ENCODE data around the gene ZBTB3. TPM values are rescaled to one million over a fixed set of nuclear protein-coding genes. Genes with fewer than 3 reads are reported as not detected.
A peak's percentile ranks its signal among the peaks of the same experiment; 100 is the strongest.

ZBTB3 gene
- total and polyA plus RNA-seq, 4 donors: 1.5 to 6.4 (median 4.2) TPM

DNA sequence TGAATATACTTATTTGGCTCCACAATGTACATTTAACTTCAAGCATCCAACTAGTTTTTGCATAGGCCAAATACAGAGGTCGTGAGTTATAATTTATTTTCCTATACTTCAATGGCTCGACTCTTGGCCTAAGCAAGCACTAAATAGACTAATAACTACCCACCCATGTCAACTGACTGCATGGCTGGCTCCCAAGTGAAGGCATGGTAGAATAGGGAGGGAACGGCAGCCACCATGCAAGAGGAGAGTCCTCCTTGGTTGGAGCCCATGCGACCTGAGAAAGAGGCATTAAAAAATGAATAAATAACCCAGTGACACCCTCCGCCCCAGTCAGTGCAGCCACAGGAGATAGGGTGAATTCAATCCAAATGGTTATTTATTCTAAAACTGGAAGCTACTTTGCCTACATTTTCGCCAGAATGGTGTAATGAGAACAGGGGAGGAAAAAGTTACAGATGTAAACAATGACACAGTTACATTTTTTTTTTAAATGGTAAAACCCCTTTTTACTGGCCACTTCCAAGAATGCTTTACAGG, 41.6 kb downstream of the ZBTB3 start:
- Histone ChIP-seq H3K27me3 (ENCODE audit: control insufficient read depth in 4 of 4, insufficient read depth in 4 of 4, low read length in 3 of 4) (no peaks in the 10 kb centered on the region), H3K36me3 (ENCODE audit: control insufficient read depth in 4 of 4, insufficient read depth in 3 of 4, low read depth in 1 of 4, low read length in 3 of 4) (peaks cover 3 to 31% (median 30%) of the 10 kb centered on the region in 4 donors), H3K9ac (ENCODE audit: low read depth in 1 of 2, low read length in 2 of 2) (peak overlapping the region in 1 of 2 donors; percentile 49), H3K4me3 (ENCODE audit: low read depth in 1 of 3, low read length in 3 of 3) (no peak overlapping the region), H3K4me1 (ENCODE audit: control insufficient read depth in 4 of 4, insufficient read depth in 4 of 4, low read length in 3 of 4) (peaks cover 17 to 65% (median 50%) of the 10 kb centered on the region in 4 donors), H3K9me3 (ENCODE audit: control insufficient read depth in 4 of 4, low read length in 3 of 4) (no peaks in the 10 kb centered on the region), H3K27ac (ENCODE audit: low read depth in 1 of 2, low read length in 2 of 2) (peak overlapping the region; percentile 86 to 94)
- WGBS: 57% methylated on average over 6 of the region's 6 CpGs
- no peak for DNase-seq (ENCODE audit: low spot score)
- TF ChIP-seq FOXA1 (IDR thresholded peaks at IDR 0.05): no peak
- TF ChIP-seq RXRA (IDR thresholded peaks at IDR 0.05): no peak
- TF ChIP-seq EGR1 (IDR thresholded peaks at IDR 0.05; ENCODE audit: low read depth in 2 of 2): no peak
- no peak for TF ChIP-seq JUND (IDR thresholded peaks at IDR 0.05)
- TF ChIP-seq, protein P1, sequence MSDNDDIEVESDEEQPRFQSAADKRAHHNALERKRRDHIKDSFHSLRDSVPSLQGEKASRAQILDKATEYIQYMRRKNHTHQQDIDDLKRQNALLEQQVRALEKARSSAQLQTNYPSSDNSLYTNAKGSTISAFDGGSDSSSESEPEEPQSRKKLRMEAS (IDR thresholded peaks at IDR 0.05): no peak
- TF ChIP-seq NR2F2 (IDR thresholded peaks at IDR 0.05): no peak
- TF ChIP-seq, protein P2, sequence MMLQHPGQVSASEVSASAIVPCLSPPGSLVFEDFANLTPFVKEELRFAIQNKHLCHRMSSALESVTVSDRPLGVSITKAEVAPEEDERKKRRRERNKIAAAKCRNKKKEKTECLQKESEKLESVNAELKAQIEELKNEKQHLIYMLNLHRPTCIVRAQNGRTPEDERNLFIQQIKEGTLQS (IDR thresholded peaks at IDR 0.05): no peak
- no peak for TF ChIP-seq FOXA2 (IDR thresholded peaks at IDR 0.05)
- TF ChIP-seq, protein P3, sequence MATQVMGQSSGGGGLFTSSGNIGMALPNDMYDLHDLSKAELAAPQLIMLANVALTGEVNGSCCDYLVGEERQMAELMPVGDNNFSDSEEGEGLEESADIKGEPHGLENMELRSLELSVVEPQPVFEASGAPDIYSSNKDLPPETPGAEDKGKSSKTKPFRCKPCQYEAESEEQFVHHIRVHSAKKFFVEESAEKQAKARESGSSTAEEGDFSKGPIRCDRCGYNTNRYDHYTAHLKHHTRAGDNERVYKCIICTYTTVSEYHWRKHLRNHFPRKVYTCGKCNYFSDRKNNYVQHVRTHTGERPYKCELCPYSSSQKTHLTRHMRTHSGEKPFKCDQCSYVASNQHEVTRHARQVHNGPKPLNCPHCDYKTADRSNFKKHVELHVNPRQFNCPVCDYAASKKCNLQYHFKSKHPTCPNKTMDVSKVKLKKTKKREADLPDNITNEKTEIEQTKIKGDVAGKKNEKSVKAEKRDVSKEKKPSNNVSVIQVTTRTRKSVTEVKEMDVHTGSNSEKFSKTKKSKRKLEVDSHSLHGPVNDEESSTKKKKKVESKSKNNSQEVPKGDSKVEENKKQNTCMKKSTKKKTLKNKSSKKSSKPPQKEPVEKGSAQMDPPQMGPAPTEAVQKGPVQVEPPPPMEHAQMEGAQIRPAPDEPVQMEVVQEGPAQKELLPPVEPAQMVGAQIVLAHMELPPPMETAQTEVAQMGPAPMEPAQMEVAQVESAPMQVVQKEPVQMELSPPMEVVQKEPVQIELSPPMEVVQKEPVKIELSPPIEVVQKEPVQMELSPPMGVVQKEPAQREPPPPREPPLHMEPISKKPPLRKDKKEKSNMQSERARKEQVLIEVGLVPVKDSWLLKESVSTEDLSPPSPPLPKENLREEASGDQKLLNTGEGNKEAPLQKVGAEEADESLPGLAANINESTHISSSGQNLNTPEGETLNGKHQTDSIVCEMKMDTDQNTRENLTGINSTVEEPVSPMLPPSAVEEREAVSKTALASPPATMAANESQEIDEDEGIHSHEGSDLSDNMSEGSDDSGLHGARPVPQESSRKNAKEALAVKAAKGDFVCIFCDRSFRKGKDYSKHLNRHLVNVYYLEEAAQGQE (IDR thresholded peaks at IDR 0.05): no peak
- no peak for TF ChIP-seq SP1 (IDR thresholded peaks at IDR 0.05)
- TF ChIP-seq, protein P4, sequence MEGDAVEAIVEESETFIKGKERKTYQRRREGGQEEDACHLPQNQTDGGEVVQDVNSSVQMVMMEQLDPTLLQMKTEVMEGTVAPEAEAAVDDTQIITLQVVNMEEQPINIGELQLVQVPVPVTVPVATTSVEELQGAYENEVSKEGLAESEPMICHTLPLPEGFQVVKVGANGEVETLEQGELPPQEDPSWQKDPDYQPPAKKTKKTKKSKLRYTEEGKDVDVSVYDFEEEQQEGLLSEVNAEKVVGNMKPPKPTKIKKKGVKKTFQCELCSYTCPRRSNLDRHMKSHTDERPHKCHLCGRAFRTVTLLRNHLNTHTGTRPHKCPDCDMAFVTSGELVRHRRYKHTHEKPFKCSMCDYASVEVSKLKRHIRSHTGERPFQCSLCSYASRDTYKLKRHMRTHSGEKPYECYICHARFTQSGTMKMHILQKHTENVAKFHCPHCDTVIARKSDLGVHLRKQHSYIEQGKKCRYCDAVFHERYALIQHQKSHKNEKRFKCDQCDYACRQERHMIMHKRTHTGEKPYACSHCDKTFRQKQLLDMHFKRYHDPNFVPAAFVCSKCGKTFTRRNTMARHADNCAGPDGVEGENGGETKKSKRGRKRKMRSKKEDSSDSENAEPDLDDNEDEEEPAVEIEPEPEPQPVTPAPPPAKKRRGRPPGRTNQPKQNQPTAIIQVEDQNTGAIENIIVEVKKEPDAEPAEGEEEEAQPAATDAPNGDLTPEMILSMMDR (IDR thresholded peaks at IDR 0.05; ENCODE audit: low read depth, low read length, missing input control): no peak
- no peak for TF ChIP-seq HNF4A (conservative IDR thresholded peaks at IDR 0.05)
- no peak for TF ChIP-seq YY1 (IDR thresholded peaks at IDR 0.05)
- no peak for TF ChIP-seq GABPA (IDR thresholded peaks at IDR 0.05 in 1 of 2, conservative IDR thresholded peaks at IDR 0.05 in 1 of 2)
- TF ChIP-seq, protein P5, sequence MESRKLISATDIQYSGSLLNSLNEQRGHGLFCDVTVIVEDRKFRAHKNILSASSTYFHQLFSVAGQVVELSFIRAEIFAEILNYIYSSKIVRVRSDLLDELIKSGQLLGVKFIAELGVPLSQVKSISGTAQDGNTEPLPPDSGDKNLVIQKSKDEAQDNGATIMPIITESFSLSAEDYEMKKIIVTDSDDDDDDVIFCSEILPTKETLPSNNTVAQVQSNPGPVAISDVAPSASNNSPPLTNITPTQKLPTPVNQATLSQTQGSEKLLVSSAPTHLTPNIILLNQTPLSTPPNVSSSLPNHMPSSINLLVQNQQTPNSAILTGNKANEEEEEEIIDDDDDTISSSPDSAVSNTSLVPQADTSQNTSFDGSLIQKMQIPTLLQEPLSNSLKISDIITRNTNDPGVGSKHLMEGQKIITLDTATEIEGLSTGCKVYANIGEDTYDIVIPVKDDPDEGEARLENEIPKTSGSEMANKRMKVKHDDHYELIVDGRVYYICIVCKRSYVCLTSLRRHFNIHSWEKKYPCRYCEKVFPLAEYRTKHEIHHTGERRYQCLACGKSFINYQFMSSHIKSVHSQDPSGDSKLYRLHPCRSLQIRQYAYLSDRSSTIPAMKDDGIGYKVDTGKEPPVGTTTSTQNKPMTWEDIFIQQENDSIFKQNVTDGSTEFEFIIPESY (IDR thresholded peaks at IDR 0.05): no peak
- TF ChIP-seq HNF4G (IDR thresholded peaks at IDR 0.05): no peak
- no peak for TF ChIP-seq TAF1 (conservative IDR thresholded peaks at IDR 0.05)
